ENCODE results near the gene DNAAF2.
"Not testable (repeated sequence)": the region's sequence is repeated elsewhere in the genome, so short reads cannot be mapped to it uniquely, and the experiment has no call there.

Gene DNAAF2

DNA sequence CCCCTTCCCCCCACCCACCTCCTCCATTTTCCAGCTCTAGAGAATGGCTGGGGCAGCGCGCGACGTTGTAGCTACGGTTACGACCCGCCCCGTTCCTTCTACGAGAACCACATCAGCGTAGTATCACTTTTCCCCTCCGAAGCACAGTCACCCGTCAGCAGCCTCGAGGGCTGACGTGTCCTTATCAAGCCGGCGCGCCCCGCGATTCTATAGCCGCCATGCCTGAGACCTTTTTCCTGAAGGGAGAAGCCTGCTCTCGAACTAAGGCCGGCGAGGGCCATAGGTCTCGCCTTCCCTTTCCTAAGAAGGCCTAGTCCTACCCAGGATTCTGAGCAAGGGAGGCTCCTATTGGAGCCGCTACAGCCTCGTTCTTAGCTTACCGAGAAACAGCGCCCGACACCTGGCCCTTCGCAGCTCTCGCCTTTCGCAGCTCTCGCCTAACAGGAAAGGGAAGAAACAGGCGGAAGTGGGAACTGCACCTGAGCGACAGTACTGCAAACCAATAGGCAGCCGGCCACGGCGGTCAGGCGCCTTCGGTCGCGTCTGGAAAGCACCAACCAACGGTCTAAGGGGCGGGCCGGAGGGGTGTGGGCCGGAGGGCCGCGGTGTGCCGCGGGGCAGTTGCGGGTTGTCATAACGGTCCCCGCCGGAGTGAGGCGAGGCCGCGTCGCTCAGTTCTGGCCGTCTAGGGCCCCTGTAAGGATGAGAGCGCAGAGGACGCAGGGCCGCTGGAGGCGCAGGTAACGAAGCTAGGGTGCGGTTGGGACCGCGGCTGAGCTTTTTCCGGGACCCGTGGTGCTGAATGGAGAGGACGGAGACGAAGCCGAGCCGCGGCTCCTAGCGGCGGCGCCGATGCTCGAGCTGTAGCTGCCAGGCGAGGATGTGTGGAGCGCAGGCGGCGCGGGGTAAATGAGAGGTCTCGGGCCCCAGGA, 14.6 kb downstream of the DNAAF2 start, which contains the start of the genes MGAT2 and RPL36AL:
TSS of gene MGAT2 (plus strand) at position 618 of the 932 bp plus-strand sequence. CDS start 470 bp downstream, outside the sequence.
TSS of gene RPL36AL (minus strand) at position 445 of the 932 bp plus-strand sequence. CDS start 1,522 bp downstream, outside the sequence.
- peak; percentile 94 for DNase-seq

DNA sequence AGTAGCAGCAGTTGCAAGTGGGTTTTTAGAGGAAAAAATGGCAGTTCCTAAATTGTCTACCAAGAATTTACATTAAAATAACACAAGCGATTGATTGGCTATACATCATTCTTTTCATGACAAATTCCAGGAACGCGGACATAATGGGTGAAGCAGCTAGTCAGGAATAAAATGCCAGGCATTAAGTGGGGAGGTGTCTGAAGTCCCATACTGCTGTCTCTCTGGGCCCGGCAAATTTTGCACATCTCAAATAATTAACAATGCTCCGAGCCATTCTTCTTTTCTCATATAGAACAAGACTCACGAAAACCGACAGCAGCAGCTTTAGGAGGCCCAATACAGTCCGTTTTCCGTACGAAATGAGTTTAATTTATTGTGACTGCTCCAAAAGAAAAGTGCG, 15.3 kb downstream of the DNAAF2 start:
- no peak for DNase-seq

DNA sequence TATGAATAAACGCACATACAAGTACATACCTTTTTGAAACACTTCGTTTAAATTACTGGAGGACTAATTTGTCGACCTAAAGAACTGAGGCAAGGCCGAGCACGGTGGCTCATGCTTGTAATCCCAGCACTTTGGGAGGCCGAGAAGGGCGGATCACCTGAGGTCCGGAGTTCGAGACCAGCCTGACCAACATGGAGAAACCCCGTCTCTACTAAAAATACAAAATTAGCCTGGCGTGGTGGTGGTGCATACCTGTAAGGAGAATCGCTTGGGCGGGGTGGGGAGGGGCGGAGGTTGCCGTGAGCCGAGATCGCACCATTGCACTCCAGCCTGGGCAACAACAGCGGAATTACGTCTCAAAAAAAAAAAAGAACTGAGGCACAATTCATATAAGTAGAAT, 15.8 kb downstream of the DNAAF2 start:
- DNase-seq, result not testable (repeated sequence)

DNA sequence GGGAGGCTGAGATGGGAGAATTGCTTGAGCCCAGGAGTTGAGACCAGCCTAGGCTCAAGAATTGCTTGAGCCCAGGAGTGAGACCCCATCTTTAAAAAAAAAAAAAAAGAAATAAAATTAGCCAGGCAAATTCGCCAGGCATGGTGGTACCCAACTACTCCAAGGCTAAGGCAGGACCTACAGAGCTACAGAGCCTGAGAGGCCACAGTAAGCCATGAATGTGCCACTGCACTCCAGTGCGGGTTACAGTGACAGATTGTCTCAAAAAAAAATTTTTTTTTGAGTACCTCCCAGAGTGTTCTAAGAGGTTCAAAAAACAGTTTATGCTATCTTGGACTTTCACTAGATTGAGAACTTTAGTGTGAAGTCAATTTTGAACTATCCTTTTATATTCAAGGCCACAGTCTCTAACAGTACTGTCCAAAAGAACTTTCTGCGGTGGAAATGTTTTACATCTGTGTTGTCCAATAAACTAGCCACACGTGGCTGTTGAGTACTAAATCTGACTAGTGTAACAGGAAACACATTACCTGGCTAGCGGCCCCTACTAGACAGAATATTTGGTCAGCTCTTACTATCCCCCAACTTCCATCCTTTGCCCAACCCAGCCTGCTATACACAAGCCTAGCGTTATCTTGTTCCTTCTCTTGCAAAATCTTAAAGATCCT, 17.1 kb downstream of the DNAAF2 start:
- no peak for DNase-seq

DNA sequence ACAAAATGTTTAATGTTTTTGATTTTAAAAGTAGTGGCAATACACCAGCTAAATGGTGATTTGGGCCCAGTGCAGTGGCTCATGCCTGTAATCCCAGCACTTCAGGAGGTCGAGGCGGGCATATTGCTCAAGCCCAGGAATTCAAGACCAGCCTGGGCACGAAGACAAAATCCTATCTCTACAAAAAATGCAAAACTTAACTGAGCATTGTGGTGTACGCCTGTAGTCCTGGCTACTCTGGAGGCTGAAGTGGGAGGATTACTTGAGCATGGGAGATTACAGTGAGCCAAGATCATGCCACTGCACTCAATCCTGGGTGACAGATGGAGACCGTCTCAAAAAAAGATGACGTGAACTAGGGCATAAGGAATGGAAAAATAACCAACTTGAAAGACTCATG, 19.3 kb downstream of the DNAAF2 start:
- no peak for DNase-seq

DNA sequence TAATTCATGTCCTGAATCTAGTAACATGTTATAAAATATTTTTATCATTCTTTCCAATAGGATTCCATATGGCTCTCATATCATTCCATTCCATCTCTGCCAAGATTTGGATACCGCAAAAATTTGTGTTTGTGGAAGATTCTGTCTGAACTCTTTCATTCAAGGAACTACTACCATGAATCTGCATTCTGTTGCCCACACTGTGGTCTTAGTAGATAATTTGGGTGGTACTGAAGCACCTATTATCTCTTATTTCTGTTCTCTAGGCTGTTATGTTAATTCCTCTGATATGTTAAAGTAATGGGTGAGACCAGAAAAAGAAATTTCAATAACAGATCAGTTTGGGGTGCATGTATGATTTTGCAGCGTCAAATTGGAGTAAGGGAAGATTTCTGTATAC, 20.8 kb downstream of the DNAAF2 start:
- DNase-seq, result no peak

DNA sequence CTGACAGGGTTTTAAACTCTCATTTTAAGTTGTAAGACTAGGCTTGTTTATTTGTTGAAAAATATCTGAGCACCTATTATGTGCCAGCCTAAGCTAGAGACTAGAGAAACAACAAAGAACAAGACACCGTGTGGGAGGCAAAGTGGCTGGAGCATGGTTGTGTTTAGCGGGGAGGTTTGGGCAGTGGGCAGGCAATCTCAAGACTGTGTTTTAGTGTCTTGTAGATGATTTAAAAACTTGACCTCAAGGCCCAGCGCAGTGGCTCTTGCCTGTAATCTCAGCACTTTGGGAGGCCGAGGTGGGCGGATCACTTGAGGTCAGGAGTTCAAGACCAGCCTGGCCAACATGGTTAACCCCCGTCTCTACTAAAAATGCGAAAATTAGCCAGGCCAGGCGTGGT, 22.4 kb downstream of the DNAAF2 start:
- DNase-seq, result no peak

DNA sequence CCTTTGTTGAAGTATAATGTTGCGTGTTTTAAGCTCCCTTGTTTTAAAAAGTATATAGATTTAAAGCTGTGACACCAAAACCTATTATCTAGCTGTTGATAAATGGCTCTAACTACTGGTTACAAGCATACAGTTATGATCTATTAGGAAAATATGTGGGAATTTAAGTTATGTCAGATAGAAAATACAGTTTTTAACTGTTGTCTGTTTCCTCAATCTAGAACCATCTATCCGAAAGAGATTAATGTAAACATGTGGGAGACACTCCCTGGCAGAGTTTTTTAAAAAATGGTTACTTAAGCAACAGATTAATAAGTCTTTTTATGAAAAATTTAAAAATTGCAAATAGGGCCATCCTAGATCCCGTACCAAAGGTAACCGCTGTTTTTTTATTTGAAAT, 22.8 kb downstream of the DNAAF2 start:
- DNase-seq, result no peak

DNA sequence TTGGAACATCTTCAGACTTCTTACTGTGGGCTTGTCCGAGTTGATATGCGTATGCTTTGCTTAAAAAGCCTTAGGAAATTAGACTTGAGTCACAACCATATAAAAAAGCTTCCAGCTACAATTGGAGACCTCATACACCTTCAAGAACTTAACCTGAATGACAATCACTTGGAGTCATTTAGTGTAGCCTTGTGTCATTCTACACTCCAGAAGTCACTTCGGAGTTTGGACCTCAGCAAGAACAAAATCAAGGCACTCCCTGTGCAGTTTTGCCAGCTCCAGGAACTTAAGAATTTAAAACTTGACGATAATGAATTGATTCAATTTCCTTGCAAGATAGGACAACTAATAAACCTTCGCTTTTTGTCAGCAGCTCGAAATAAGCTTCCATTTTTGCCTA, 27.5 kb downstream of the DNAAF2 start:
- no peak for DNase-seq

DNA sequence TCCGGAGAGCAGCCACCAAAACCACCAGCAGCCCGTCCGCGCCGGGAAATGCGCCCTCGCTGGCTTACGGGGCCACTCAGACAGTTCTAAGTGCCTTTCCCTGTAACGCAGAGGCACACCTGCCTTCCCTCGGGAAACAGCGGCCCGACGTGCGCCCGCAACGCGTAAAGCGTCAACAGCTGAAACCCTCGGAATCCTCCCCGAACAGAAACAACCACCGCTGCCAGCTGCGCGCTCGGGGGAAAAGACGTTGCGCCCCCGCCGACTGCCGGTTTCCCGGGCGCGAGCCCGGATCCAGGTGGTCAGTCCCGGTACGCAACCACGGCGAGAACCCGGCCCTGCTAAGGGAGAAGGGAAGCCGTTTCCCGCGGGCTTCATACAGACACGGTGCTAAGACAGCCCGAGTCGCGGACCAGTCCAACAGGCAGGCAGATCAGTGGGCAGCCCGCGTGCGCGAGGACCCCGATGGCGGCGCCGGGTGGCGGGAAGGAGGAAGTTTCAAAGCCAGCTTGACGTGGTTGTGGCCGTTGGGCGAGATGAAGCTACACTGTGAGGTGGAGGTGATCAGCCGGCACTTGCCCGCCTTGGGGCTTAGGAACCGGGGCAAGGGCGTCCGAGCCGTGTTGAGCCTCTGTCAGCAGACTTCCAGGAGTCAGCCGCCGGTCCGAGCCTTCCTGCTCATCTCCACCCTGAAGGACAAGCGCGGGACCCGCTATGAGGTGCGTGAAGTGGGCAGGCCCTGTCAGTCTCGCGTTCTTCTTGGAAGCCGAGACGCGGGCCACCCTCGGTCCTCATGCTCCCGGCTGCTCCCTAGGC, 36.4 kb downstream of the DNAAF2 start, which contains the start of gene LRR1:
TSS of gene LRR1 (plus strand) at position 456 of the 816 bp plus-strand sequence. CDS start at position 537, 81 bp downstream.
- DNase-seq, result peak; percentile 73

DNA sequence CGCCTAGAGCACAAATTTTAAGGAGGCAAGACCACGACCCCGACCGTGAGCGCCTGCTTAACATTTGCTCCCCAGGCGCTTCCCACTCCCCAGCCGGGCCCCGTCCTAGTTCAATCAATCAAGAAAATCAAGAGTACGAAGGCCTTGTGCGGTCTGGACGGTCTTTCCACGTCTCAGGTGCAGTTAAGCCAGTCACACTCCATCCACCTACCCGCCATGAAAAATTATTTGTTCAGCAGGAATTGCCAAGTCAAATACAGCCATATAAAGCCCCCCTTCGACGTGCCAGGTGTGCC, 36.9 kb downstream of the DNAAF2 start:
- DNase-seq, result no peak

DNA sequence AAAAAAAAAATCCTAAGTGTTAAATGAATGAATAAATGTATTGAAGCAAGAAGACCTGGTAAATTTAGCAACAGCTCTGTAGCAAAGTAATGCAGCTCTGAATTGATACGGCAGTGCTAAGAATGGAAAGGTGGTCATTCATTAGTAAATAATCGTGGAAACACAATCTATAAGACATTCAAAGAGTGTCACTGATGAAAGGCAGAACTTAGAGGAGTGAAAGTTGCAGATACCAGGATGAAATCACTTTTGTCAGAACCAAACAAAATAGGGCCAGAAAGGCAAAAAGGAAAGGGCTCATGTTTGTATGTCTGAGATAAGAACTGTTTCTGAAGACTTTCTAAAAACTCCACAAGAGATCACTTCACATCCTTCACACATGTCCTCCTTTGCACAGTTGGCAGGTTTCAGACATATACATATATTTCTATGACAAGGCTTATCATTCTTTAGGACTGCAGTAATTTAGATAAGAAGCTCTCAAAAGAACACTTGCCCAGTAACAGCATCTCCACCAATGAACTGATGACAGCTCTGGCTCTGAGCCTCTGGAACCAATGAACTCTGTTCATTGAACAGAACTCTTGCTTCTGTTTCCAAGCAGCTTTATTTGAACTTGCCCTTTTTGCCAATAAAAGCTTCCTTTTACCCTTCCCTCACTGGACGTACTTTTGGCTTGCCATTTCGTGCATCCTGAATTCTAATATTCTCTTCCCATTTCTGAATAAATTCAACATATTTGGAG, 40.5 kb downstream of the DNAAF2 start:
- DNase-seq, result no peak

DNA sequence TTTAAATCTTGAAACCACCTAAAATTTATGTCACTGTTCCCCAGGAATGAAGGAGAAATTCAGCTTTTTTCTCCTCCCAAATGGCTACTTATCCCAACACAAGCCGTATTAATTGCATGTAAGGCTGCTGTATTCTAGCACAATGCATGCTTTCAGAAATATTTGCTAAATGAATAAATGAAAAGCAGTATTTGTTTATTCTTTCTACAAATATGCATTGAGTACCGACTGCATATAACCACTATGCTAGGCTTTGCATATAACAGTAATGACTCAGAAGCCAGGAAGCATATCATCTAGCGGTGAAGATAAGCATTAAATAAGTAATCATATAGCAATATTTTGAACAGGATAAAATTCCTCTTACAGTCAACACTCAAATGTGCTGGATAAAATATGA, 42.0 kb downstream of the DNAAF2 start:
- DNase-seq, result no peak

DNA sequence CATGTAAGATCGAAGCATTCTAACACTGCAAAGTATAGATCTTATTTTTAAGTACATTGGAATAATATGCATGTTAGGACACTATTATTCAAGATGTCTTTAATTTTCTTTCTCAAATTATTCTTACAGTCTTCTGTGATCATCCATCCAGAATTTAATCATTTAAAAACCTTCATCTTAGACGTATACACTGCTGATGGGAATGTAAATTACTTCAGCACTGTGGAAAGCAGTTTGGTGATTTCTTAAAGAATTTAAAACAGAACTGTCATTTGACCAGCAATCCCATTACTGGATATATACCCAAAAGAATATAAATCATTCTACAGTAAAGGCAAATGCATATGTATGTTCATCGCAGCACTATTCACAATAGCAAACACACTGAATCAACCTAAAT, 45.7 kb downstream of the DNAAF2 start:
- DNase-seq, result no peak

DNA sequence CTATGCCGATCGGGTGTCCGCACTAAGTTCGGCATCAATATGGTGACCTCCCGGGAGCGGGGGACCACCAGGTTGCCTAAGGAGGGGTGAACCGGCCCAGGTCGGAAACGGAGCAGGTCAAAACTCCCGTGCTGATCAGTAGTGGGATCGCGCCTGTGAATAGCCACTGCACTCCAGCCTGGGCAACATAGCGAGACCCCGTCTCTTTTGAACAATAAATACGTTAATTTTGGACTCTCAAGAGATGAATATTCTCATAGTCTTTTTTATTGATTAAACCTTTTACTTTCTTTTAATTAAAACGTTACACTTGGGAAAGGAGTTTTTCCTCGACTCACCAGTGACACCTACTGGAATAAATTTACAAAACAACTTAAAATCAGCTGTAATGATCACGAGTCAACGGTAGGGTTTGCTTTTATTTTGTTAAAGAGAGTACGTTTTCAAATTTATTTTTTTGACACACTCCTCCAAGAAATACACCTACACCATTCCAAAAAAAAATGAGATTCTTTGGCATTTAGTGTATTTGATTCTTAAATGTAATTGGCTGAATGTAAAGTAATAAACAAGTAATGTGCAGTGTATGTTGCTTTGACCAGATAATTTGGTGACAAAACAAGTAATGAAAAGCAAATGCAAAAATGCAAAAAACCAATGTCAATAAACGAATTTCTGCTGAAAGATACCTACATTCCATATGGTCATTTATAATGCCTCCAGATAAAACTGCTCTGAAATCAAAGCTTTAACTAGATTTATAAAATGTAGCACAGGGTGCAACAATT, 48.2 kb downstream of the DNAAF2 start:
- DNase-seq, result peak; percentile 30

DNA sequence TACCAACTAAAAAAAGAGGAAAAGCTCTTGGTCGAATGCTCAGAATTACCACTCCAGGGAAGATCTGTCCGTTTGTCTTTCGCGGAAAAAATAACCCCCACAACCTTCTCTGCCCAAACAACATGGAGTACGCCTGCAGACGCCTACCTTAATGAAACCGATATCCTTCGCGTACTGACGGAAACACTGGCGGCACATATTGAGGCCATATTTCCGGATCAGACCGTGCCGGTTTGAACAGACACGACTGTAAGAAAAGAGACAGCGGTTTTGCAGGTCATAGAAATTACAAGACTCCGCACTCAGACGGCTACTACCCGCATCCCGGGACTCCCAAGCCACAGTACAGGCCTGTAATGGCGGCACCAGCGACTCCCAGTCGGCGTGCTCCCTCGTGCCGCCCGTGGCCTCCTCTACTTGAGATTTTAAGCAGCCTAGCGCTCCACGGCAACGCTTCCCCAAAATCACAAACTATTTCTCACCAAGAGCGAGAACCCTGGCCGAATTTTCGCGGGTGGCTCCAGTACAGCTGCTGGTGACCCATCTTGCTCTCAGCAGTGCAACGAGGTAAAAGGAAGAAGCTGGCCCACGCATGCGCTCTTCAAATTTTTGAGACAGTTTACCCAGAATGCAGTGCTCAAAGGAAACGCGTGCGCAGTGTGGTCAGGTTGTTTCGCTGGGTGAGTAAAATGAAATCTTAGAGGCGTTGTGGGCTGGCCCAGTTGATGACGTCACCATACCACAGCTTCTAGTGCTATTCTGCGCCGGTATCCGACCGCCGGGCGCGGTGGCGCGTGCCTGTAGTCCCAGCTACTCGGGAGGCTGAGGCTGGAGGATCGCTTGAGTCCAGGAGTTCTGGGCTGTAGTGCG, 49.0 kb downstream of the DNAAF2 start, which contains the start of gene RPS29:
TSS of gene RPS29 (minus strand) at position 578 of the 870 bp plus-strand sequence. CDS start at position 544, 34 bp downstream.
- DNase-seq, result peak; percentile 97

DNA sequence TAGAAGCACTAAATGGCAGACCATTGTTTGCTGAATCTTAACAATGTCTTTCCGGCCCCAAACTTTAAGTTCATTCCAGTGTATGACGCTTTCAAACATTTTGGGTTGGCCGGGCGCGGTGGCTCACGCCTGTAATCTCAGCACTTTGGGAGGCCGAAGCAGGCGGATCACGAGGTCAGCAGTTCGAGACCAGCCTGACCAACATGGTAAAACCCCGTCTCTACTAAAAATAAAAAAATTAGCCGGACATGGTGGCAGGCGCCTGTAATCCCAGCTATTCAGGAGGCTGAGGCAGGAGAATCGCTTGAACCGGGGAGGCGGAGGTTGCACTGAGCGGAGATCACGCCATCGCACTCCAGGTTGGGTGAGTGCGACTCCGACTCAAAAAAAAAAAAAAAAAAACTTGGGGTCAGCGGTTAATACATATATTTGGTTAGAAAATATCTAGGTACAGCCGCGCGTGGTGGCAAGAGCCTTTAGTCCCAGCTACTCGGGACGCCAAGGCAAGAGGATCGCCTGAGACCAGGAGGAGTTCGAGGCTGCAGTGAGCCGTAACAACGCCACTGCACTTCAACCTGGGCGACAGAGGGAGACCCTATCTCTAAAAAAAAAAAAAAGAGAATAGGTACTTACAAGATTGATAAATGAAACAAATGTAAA, 49.9 kb downstream of the DNAAF2 start:
- DNase-seq, result not testable (repeated sequence)

DNA sequence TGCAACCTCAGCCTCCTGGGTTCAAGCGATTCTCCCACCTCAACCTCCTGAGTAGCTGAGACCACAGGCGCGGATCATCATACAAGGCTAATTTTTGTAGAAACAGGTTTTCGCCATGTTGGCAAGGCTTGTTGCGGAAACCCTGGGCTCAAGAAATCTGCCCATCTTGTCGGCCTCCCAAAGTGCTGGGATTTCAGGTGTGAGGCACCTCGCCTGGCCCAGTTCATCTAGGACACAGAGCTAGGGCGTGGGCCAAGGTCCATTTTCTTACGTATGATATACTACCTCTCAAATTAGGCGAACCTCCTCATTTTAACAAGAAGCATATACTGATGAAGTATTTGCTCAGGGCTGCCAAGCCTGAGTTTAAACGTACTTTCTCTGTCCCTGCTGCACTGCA, 51.0 kb downstream of the DNAAF2 start:
- no peak for DNase-seq

DNA sequence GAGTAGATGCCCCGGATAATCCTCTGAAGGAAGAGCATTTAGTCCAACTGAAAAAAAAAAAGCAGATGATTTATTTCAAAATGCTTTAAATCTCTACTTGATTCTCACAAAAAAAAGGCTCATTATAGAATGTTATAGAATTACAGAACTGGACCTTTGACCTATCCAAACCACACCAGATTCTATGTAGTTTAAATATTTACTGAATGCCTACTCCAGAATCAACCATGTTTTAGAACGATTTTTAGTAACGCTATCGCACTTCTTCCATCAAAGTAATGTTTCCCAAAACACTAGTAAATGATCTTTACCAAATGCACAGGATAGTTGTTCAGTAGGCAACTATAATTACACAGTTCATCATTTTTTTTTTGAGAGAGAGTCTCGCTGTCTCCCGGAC, 51.4 kb downstream of the DNAAF2 start:
- DNase-seq, result no peak

All from NCI-H1436 (cell line).